HCT116 (cell line): ENCODE measurements around the gene ZNF730. TPM values are rescaled to one million over a fixed set of nuclear protein-coding genes. Genes with fewer than 3 reads are reported as not detected.

Experiments used
- ATAC-seq: fragments of 200-7000 bp; cut with Tn5 transposase; 2 replicates; pipeline ENCODE4 v1.9.1; 2020; ENCODE audit warnings: mild to moderate bottlenecking, moderate library complexity
- BruUV-seq: library from RNA; stranded (reverse); fragments of 400-500 nt; replicated peaks from 2 replicates; lab custom pipeline; 2021; lab: Mats Ljungman, UMichigan
- CTCF ChIA-PET: fragments of 300-600 bp; sonication (Branson Sonifier 250); formaldehyde crosslinking; loops from one replicate; lab custom pipeline; 2021; ENCODE audit warnings: antibody characterized with exemption; lab: Charles Lee
- POLR2A ChIA-PET: fragments of 300-600, 350-600 bp; sonication (Branson Sonifier 250); formaldehyde crosslinking; loops from one replicate; lab custom pipeline; 2021; ENCODE audit warnings: antibody characterized with exemption; lab: Charles Lee
- RAD21 ChIA-PET, 2 experiments: fragments of 300-600 bp; sonication (Branson Sonifier 250); formaldehyde crosslinking; loops; one replicate each; lab custom pipeline; 2023; ENCODE audit warnings: low total read pairs in 2 of 2; ENCODE audit not compliant: uncharacterized antibody in 2 of 2, unreplicated experiment in 2 of 2, low non-redundant PET in 1 of 2; lab: Charles Lee
- DNase-seq: peaks from one replicate; pipeline ENCODE4 v3.0.0-alpha.2; 2010; ENCODE audit warnings: low read depth, low spot score
- H2AFZ ChIP-seq: fragments of 200-600 bp; shearing (Covaris generic), sonication (generic); 2 replicates; pipeline ENCODE4 v1.6.1; 2017; ENCODE audit warnings: low read depth, mixed run types, mixed read lengths, antibody characterized with exemption, low read length; ENCODE audit not compliant: poor library complexity, severe bottlenecking
- H3K27ac ChIP-seq: 2 replicates; pipeline ENCODE4 v1.5.1; 2012; ENCODE audit warnings: low read depth, low read length
- H3K27me3 ChIP-seq: fragments of 200-600 bp; sonication (generic); 2 replicates; pipeline ENCODE4 v1.6.1; 2016; ENCODE audit warnings: mixed run types, low read length, mixed read lengths; ENCODE audit not compliant: insufficient read depth
- H3K36me3 ChIP-seq, 2 experiments: fragments of 200-500 bp in 1 of 2; fragments of 200-600 bp in 1 of 2; sonication (Bioruptor generic) in 1 of 2; sonication (generic) in 1 of 2; 2 replicates each; pipeline versions ENCODE4 v1.5.1 to v1.6.1; 2014 to 2016; ENCODE audit warnings: low read length in 2 of 2, inconsistent platforms in 1 of 2, mixed read lengths in 1 of 2, mixed run types in 1 of 2; ENCODE audit not compliant: insufficient read depth in 2 of 2, control insufficient read depth in 1 of 2
- H3K4me1 ChIP-seq, 2 experiments: fragments of 200-600 bp in 1 of 2; sonication (generic) in 1 of 2; 2 replicates each; pipeline versions ENCODE4 v1.5.1 to v1.6.1; 2012 to 2017; ENCODE audit warnings: low read length in 2 of 2, inconsistent platforms in 1 of 2, mild to moderate bottlenecking in 1 of 2, mixed read lengths in 1 of 2, mixed run types in 1 of 2, moderate library complexity in 1 of 2; ENCODE audit not compliant: insufficient read depth in 2 of 2, control insufficient read depth in 1 of 2
- H3K4me2 ChIP-seq: fragments of 200-600 bp; sonication (generic); 2 replicates; pipeline ENCODE4 v1.6.1; 2017; ENCODE audit warnings: mixed run types, low read length, mixed read lengths
- H3K4me3 ChIP-seq, 2 experiments: fragments of 200-600 bp in 1 of 2; sonication (generic) in 1 of 2; replicated peaks in 1 of 2; 2 replicates each; pipeline ENCODE4 v1.5.1; 2011 to 2016; ENCODE audit warnings: low read length in 2 of 2, control low read depth in 1 of 2, low read depth in 1 of 2, mild to moderate bottlenecking in 1 of 2, mixed read lengths in 1 of 2, mixed run types in 1 of 2
- H3K79me2 ChIP-seq: fragments of 200-600 bp; sonication (generic); 2 replicates; pipeline ENCODE4 v1.6.1; 2017; ENCODE audit warnings: mild to moderate bottlenecking, mixed run types, low read length, moderate library complexity, mixed read lengths; ENCODE audit not compliant: insufficient read depth
- H3K9ac ChIP-seq: fragments of 200-600 bp; sonication (generic); 2 replicates; pipeline ENCODE4 v1.6.1; 2016; ENCODE audit warnings: low read length, mixed read lengths
- H3K9me2 ChIP-seq: fragments of 200-600 bp; sonication (generic), shearing (Covaris generic); 2 replicates; pipeline ENCODE4 v1.6.1; 2017; ENCODE audit warnings: mixed run types, mild to moderate bottlenecking, moderate library complexity; ENCODE audit not compliant: insufficient read depth
- H3K9me3 ChIP-seq, 2 experiments: fragments of 200-500 bp in 1 of 2; fragments of 200-600 bp in 1 of 2; sonication (Bioruptor generic) in 1 of 2; sonication (generic) in 1 of 2; 2 replicates each; pipeline ENCODE4 v1.6.1; 2014 to 2017; ENCODE audit warnings: low read length in 2 of 2, mixed read lengths in 2 of 2, inconsistent platforms in 1 of 2, low read depth in 1 of 2, mild to moderate bottlenecking in 1 of 2, mixed run types in 1 of 2, moderate library complexity in 1 of 2; ENCODE audit not compliant: control insufficient read depth in 1 of 2, insufficient read depth in 1 of 2
- H4K20me1 ChIP-seq: fragments of 200-600 bp; sonication (generic), shearing (Covaris generic); 2 replicates; pipeline ENCODE4 v1.6.1; 2017; ENCODE audit warnings: mixed run types, mild to moderate bottlenecking, moderate library complexity; ENCODE audit not compliant: insufficient read depth
- CEBPB ChIP-seq: IDR thresholded peaks from 2 replicates; pipeline ENCODE4 v1.6.1; 2012; ENCODE audit warnings: low read depth
- EGR1 ChIP-seq: IDR thresholded peaks from 2 replicates; pipeline ENCODE4 v1.6.1; 2012; ENCODE audit warnings: low read depth
- ELF1 ChIP-seq: IDR thresholded peaks from 2 replicates; pipeline ENCODE4 v1.6.1; 2012; ENCODE audit warnings: low read depth, borderline replicate concordance
- EZH2 ChIP-seq: fragments of 200-600 bp; sonication (generic); IDR thresholded peaks from 2 replicates; pipeline ENCODE4 v1.6.1; 2017; ENCODE audit warnings: antibody characterized with exemption, mixed run types
- EZH2phosphoT487 ChIP-seq: fragments of 200-600 bp; IDR thresholded peaks from 2 replicates; pipeline ENCODE4 v1.6.1; 2018; ENCODE audit warnings: antibody characterized with exemption, borderline replicate concordance
- JUND ChIP-seq: IDR thresholded peaks from 2 replicates; pipeline ENCODE4 v1.6.1; 2012
- TCF7L2 ChIP-seq: IDR thresholded peaks from 2 replicates; pipeline ENCODE4 v1.7.0; 2011; ENCODE audit warnings: borderline replicate concordance, inconsistent platforms; ENCODE audit not compliant: insufficient read depth, insufficient read length; ENCODE audit errors: extremely low read depth
- YY1 ChIP-seq: IDR thresholded peaks from 2 replicates; pipeline ENCODE4 v1.6.1; 2011; ENCODE audit warnings: low read length, low read depth, moderate library complexity, mild to moderate bottlenecking; ENCODE audit not compliant: insufficient replicate concordance; ENCODE audit errors: extremely low read depth
- ZNF274 ChIP-seq: fragments of 200-500 bp; sonication (Bioruptor generic); IDR thresholded peaks from 2 replicates; pipeline ENCODE4 v1.6.1; 2014; ENCODE audit warnings: mild to moderate bottlenecking, low read depth, low read length, inconsistent platforms
- intact Hi-C: fragments of 100-400 bp; cut with micrococcal nuclease; formaldehyde crosslinking; loops from 2 replicates; pipeline ENCODE4 v1.10.0; 2022
- total RNA-seq: library from RNA; stranded (reverse); gene quantifications from one replicate; pipeline ENCODE4 v1.2.1, GENCODE V29; 2021; ENCODE audit not compliant: unreplicated experiment
- TF ChIP-seq, protein P1 (sequence below): IDR thresholded peaks from 2 replicates; pipeline ENCODE4 v1.6.1; 2012
- TF ChIP-seq, protein P2 (sequence below): IDR thresholded peaks from 2 replicates; pipeline ENCODE4 v1.6.1; 2012; ENCODE audit warnings: low read depth
- TF ChIP-seq, protein P3 (sequence below): IDR thresholded peaks from 2 replicates; pipeline ENCODE4 v1.6.1; 2012

ZNF730 gene
- total RNA-seq, 1 experiment from 2014 or later = not detected

DNA sequence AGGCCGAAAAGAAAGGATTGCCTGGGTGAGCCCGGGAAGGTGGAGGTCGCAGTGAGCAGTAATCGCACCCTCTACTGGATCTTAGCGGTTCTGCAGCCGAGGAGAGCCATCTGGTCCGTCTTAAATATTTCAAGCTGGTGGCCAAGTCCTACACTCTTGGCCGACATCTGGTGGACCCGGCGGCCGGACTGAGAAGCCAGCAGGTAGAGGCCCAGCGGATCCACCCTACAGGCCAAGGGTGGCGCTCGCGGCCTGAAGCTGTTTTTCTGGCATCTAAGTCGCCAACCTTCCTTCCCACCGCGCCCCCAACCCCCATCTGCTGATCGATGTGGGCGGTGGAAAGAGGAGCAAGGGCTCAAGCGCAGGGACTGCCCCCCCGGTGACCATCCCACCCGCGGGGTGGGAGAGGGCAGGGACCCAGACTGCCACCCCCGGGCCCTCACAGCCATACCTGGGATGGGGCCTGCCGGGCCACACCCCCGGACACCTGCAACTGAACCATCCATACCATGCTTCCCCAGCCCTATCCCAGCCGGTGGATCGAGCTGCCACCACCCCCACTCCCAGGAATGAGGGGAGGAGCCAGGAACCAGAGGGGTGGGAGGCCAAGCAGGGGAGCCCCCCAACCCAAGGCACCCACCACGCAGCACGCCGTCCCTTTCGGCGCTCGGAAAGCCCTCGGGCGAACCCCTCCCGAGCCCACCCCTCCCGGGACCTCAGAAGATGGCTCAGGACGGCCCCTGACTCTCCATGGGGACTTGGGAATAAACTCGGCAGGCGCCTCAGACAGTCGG, 46.3 kb upstream of the ZNF730 start:
- ChIA-PET CTCF (no interaction called here), RAD21 (no interaction called here)
- Histone ChIP-seq H3K27ac (no peak overlapping the region), H3K36me3 (no peaks in the 10 kb centered on the region), H3K79me2 (no peaks in the 10 kb centered on the region), H3K9me2 (no peaks in the 10 kb centered on the region), H3K4me1 (no peaks in the 10 kb centered on the region), H2AFZ (no peak overlapping the region), H4K20me1 (no peaks in the 10 kb centered on the region), H3K4me2 (no peak overlapping the region), H3K27me3 (no peaks in the 10 kb centered on the region)
- no peak for DNase-seq
- intact Hi-C loops = no loop called here
- TF ChIP-seq, protein P1, sequence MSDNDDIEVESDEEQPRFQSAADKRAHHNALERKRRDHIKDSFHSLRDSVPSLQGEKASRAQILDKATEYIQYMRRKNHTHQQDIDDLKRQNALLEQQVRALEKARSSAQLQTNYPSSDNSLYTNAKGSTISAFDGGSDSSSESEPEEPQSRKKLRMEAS = no peak
- TF ChIP-seq YY1 = no peak
- TF ChIP-seq EZH2phosphoT487 = no peak
- TF ChIP-seq, all 23 proteins: peak for 0
- no peak for ATAC-seq
- no TSS peak for BruUV-seq
- POLR2A ChIA-PET = no interaction called here
- Histone ChIP-seq H3K9ac (no peak overlapping the region), H3K4me3 (no peak overlapping the region), H3K9me3 (peaks cover 0 to 28% of the 10 kb centered on the region in 2 experiments; a peak in 2 of 4 replicates)

DNA sequence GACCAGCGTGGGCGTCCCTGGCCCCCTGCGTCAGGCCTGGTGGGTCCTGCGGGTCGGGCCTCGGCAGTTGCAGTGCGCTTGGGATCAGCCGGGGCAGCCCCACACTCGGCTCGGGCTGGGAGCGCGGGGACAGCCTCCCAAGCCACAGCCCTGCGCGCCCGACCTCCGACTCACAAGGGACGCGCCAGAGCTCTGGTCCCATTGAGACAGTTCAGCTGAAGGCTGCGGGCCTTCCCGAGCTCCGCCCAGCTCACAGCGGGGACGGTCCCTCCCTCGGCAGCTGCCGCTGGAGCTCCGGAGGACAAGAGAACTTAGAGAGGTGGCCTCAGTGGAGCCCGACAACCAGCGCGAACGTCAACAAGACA, 45.7 kb upstream of the ZNF730 start:
- H3K27me3 ChIP-seq = no peaks in the 10 kb centered on the region
- H3K9ac ChIP-seq = no peak overlapping the region
- H3K36me3 ChIP-seq = no peaks in the 10 kb centered on the region
- no peak overlapping the region for H3K27ac ChIP-seq
- DNase-seq = no peak
- BruUV-seq = no TSS peak
- no peaks in the 10 kb centered on the region for H4K20me1 ChIP-seq
- no peaks in the 10 kb centered on the region for H3K9me2 ChIP-seq
- intact Hi-C loops = no loop called here
- H3K79me2 ChIP-seq = no peaks in the 10 kb centered on the region
- ChIA-PET RAD21 (no interaction called here), POLR2A (no interaction called here), CTCF (no interaction called here)
- no peak for ATAC-seq
- H3K4me1 ChIP-seq = no peaks in the 10 kb centered on the region
- no peak overlapping the region for H3K4me3 ChIP-seq
- no peak overlapping the region for H3K4me2 ChIP-seq
- H2AFZ ChIP-seq = no peak overlapping the region
- peaks cover 0 to 25% of the 10 kb centered on the region in 2 experiments; a peak in 2 of 4 replicates for H3K9me3 ChIP-seq
- TF ChIP-seq ELF1 = no peak
- TF ChIP-seq EZH2phosphoT487 = no peak
- no peak for TF ChIP-seq JUND
- no peak for TF ChIP-seq CEBPB
- TF ChIP-seq, protein P2, sequence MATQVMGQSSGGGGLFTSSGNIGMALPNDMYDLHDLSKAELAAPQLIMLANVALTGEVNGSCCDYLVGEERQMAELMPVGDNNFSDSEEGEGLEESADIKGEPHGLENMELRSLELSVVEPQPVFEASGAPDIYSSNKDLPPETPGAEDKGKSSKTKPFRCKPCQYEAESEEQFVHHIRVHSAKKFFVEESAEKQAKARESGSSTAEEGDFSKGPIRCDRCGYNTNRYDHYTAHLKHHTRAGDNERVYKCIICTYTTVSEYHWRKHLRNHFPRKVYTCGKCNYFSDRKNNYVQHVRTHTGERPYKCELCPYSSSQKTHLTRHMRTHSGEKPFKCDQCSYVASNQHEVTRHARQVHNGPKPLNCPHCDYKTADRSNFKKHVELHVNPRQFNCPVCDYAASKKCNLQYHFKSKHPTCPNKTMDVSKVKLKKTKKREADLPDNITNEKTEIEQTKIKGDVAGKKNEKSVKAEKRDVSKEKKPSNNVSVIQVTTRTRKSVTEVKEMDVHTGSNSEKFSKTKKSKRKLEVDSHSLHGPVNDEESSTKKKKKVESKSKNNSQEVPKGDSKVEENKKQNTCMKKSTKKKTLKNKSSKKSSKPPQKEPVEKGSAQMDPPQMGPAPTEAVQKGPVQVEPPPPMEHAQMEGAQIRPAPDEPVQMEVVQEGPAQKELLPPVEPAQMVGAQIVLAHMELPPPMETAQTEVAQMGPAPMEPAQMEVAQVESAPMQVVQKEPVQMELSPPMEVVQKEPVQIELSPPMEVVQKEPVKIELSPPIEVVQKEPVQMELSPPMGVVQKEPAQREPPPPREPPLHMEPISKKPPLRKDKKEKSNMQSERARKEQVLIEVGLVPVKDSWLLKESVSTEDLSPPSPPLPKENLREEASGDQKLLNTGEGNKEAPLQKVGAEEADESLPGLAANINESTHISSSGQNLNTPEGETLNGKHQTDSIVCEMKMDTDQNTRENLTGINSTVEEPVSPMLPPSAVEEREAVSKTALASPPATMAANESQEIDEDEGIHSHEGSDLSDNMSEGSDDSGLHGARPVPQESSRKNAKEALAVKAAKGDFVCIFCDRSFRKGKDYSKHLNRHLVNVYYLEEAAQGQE = no peak
- TF ChIP-seq, protein P1 = no peak
- TF ChIP-seq, protein P3, sequence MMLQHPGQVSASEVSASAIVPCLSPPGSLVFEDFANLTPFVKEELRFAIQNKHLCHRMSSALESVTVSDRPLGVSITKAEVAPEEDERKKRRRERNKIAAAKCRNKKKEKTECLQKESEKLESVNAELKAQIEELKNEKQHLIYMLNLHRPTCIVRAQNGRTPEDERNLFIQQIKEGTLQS = no peak
- no peak for TF ChIP-seq EGR1
- no peak for TF ChIP-seq EZH2
- no peak for TF ChIP-seq ZNF274
- no peak for TF ChIP-seq TCF7L2
